ENCODE data around the gene ADH1A.
"Not testable (repeated sequence)": the region's sequence is repeated elsewhere in the genome, so short reads cannot be mapped to it uniquely, and the experiment has no call there.

Gene ADH1A

DNA sequence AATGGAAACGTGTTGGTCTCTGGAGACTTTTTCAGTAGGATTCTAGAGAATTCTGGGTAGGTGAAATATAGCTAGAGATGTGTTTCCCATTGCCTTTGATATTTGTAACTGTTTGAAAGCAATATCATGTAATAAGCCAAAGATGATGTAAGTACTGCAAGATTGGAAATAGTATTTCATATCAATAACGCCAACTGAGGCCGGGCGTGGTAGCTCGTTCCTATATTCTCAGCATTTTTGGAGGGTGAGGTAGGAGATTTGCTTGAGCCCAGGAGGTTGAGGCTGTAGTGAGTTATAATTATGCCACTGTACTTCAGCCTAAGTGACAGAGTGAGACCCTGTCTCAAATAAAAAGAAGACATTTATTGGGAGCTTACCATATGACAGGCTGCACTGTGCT, 9.5 kb downstream of the ADH1A start:
- DNase-seq = no peak

DNA sequence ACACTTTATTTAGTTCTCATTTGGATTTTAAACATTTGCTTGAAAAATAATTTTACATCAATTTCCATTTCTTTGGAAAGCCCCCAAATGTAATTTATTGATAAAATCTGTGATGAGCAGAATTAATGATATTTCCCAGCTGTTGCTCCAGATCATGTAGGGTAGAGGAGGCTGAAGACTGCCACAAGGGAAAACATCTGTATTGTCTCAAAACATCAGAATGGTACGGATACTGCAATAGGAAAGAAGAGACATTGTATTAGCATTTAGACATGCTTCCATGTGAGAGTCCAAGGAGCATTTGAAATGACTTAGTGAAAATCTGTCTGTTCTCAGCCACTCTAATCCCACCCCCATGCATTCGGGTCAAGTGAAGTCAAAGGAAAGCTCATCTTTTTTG, 14.4 kb downstream of the ADH1A start:
- DNase-seq = no peak

DNA sequence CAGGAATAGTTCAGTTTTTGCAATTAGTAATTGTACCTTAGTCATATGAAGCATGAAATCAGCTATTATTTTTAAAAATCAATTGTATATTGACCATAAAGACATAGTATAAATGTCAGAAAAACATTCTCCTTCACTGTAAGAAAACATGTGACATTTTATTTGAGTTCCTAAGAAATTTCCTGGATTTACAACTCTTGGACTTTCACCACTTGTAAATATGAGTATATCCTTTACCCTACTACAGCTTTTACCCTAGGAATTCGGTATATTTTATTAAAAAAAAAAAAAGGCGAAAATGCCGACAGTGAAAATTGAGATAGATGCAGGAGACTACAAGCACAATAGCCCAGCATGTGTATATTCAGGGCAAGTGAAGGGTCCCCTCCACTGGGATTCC, 14.9 kb downstream of the ADH1A start:
- no peak for DNase-seq

DNA sequence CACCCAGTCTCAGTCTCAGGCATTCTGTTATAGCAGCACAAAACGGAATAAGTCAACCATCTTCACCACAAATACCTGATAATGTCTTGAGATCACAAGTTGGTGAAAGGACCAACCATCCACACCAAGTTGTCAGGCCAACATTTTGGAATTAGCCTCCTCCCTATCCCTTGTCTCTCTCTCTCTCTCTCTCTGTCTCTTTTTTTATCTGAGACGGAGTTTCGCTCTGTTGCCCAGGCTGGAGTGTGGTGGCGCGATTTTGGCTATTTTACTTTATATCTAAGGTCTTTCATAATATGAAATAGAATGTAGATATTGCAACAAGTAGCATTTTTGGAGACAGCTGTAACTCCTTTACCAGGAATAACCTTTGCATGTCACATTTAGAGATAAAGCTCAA, 15.7 kb downstream of the ADH1A start:
- DNase-seq = no peak

DNA sequence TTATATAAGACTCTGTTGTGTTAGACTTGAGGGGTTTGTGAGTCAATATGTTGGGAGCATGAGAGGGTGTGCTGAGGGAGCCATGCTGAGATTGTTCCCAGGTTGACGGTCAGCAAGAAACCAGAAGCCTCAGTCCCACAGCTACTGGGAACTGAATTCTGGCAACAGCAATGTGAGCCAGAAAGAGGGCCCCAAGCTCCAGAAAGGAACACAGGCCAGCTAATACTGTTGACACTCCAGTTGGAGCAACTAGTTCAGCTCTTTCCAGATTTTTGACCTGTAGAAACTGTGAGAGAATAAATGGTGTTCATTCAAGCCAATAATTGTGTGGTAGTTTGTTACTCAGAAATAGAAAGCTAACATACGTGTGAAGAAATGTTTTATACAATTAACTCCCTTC, 17.1 kb downstream of the ADH1A start:
- DNase-seq = no peak

DNA sequence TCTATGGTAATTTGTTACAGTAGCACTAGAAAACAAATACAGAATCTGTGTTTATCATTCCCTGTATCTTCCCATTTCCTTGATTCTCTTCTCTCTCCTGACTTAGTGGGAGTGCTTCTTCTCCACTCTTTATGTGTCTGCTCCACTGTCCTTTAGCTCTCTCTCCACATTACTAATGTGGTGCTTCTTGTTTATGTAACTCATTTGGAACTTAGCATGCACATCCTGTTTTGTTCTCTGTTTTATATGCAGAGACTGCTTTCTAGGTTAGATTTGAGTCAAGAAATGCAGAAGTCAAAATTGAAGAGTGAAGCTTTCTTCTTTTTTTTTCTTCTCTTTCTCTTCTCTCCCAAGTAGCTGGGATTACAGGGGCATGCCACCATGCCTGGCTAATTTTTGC, 25.9 kb downstream of the ADH1A start:
- DNase-seq = no peak

DNA sequence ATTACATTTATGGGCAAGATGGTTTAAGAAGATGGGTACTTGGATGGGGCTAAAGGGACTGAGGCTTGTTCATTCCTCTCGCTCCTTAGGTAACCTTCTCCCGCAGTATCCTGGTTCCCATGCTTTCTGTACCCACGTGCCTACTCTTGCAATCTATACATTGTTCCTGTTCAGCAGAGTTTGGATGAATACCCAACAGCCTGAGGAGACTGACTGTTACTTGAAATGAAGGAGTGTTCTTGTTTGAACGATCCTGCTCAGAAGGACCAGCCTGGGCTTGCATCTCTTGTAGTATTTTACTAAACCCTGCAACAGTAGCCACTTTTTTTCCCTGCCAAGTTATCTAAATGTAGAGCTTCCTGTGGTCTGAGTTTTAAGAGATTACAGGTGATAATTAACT, 38.0 kb downstream of the ADH1A start:
- DNase-seq = no peak

DNA sequence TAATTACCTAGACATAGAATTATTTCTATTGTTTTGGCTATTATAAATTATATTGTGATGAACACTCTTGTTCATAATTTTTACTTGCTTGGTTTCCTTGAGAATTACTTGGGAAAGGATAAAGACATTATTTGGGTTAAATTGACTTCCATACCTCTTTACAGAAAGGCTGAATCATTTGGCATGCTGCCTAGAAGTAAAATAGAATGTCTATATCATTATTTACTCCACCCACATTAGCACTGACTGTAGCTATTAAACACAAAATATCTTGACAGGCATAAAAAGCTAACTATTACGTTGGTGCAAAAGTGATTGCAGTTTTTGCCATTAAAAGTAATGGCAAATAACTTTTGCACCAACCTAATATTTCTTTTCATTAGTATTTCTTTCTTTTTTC, 42.1 kb downstream of the ADH1A start:
- DNase-seq = no peak

DNA sequence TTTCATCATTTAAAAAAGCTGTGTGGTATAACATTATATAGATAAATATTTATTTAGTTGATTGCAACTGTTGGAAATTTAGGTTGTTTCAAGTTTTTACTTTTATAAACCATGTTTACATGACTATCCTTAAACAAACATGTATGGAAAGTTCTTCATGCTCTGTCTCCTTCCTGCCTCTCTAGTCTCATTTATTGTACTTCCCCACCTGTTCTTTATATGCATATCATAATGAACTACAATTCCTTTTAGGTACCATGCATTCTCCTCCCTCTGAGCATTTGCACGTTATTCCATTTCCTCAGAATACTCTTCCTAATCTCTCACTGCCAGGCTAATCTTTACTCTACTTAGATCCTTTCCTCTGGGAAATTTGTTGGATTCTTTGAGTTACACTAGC, 54.8 kb downstream of the ADH1A start:
- DNase-seq = no peak

DNA sequence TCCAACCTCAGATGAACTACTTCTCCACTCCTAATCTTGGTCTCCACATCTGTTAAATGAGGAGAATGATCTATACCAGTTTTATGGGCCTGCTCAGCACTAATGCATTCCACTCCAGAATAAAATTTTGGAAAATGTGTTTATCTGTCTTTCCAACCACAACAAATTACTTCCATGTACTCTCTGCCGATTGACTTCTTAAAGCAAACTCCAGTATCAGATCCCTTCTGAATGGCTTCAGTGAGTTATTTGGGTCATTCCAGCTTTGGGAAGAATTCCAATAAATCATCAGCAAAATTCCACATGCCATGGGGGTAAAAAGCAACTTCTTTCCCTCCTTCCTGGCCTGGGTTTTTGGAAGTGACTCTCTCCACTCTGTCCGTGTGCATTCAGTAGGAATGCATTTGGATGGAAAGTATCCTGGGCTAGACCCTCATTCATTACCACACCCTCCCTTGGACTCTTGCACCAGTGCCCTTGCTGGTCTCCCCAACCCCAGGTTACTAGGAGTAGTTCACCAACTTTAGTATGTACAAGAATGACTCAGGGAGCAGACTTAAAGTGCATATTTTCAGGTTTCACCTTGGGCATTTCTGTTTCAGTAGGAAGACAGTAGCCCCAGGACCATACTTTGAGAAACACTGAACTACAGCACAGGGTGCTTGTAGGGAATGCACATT, 56.3 kb downstream of the ADH1A start:
- DNase-seq = no peak

DNA sequence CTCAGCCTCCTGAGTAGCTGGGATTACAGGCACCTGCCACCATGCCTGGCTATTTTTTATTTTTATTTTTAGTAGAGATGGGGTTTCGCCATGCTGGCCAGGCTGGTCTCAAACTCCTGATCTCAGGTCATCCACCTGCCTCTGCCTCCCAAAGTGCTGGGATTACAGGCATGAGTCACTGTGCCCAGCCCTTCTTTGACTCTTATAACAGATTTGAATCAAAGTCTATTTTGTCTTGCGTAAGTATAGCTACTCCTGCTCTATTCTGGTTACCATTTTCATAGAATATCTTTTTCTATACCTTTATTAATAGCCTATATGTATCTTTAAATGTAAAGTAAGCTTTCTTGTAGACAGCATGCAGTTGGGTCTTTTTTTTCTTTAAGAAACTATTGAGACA, 57.4 kb downstream of the ADH1A start:
- DNase-seq = not testable (repeated sequence)

DNA sequence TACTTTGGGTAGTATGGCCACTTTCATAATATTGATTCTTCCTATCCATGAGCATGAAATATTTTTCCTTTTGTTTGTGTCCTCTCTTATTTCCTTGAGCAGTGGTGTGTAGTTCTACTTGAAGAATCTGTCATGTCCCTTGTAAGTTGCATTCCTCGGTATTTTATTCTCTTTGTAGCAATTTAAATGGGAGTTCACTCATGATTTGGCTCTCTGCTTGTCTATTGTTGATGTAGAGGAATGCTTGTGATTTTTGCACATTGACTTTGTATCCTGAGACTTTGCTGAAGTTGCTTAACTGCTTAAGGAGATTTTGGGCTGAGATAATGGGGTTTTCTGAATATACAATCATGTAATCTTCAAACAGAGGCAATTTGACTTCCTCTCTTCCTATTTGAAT, 62.1 kb downstream of the ADH1A start:
- DNase-seq = not testable (repeated sequence)

DNA sequence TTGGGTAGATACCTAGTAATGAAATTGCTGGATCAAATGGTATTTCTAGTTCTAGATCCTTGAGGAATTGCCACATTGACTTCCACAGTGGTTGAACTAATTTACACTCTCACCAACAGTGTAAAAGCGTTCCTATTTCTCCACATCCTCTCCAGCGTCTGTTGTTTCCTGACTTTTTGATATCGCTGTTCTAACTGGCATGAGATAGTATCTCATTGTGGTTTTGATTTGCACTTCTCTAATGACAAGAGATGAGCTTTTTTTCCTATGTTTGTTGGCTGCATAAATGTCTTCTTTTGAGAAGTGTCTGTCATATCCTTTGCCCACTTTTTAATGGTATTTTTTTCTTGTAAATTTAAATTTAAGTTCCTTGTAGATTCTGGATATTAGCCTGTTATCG, 63.1 kb downstream of the ADH1A start:
- DNase-seq = not testable (repeated sequence)

Data from suppressor macrophage (primary cell).